ENCODE measurements around the gene EXO5. TPM values are rescaled to one million over a fixed set of nuclear protein-coding genes. Genes with fewer than 3 reads are reported as not detected.
A peak's percentile ranks its signal among the peaks of the same experiment; 100 is the strongest.
"Not testable (repeated sequence)": the region's sequence is repeated elsewhere in the genome, so short reads cannot be mapped to it uniquely, and the experiment has no call there.

The EXO5 gene
- polyA plus RNA-seq, 3 donors: 1.5 to 3.4 (median 2.6) TPM

GRCh38 chr1:40479156-40479555, 29.4 kb upstream of the EXO5 start:
- Mint-ChIP-seq H3K36me3 (peaks cover 44 to 49% of the 10 kb centered on the region in 2 donors), H3K9me3 (peaks cover 26 to 63% (median 56%) of the 10 kb centered on the region in 7 donors), H3K27me3 (ENCODE audit: low read depth in 3 of 3) (peaks cover 2% of the 10 kb centered on the region in 3 donors), H3K4me1 (peaks cover 22% of the 10 kb centered on the region), H3K27ac (no peak overlapping the region), H3K4me3 (no peak overlapping the region)
- intact Hi-C loops (cut with micrococcal nuclease): no loop called here
- Histone ChIP-seq H3K9me3 (replicated peaks in 1 of 2; ENCODE audit: control insufficient read depth in 1 of 2, insufficient read depth in 1 of 2, low read length in 2 of 2) (peaks cover 27 to 46% of the 10 kb centered on the region in 2 donors), H3K79me2 (ENCODE audit: insufficient read depth, low read length) (peaks cover 13% of the 10 kb centered on the region), H3K9ac (ENCODE audit: insufficient read depth, low read length, poor library complexity, severe bottlenecking) (no peak overlapping the region), H3K4me3 (replicated peaks in 1 of 3; ENCODE audit: low read depth in 2 of 3, low read length in 3 of 3) (no peak overlapping the region), H4K20me1 (ENCODE audit: insufficient read depth, low read length) (no peaks in the 10 kb centered on the region), H3K4me1 (ENCODE audit: control insufficient read depth in 1 of 2, insufficient read depth in 2 of 2, low read length in 2 of 2) (peaks cover 8 to 12% of the 10 kb centered on the region in 2 donors), H2AFZ (ENCODE audit: insufficient read depth, low read depth, low read length, poor library complexity, severe bottlenecking) (no peak overlapping the region), H3K27ac (ENCODE audit: low read depth in 1 of 2, low read length in 2 of 2) (no peak overlapping the region), H3K27me3 (ENCODE audit: control insufficient read depth in 2 of 2, insufficient read depth in 2 of 2, low read length in 2 of 2) (no peaks in the 10 kb centered on the region), H3K36me3 (replicated peaks in 1 of 2; ENCODE audit: control insufficient read depth in 1 of 2, insufficient read depth in 2 of 2, low read length in 2 of 2) (peaks cover 19 to 43% of the 10 kb centered on the region in 2 donors), H3K4me2 (replicated peaks; ENCODE audit: extremely low read depth, low read length, poor library complexity, severe bottlenecking) (no peak overlapping the region)
- DNase-seq: no peak
- no peak for TF ChIP-seq CTCF (IDR thresholded peaks at IDR 0.05)
- 97% methylated on average over 4 of the region's 4 CpGs for WGBS (ENCODE audit: insufficient coverage)

- Histone ChIP-seq H3K4me2 (replicated peaks; ENCODE audit: extremely low read depth, low read length, poor library complexity, severe bottlenecking) (no peak overlapping the region), H4K20me1 (ENCODE audit: insufficient read depth, low read length) (no peaks in the 10 kb centered on the region), H3K27ac (ENCODE audit: low read depth in 1 of 2, low read length in 2 of 2) (no peak overlapping the region), H3K9me3 (replicated peaks in 1 of 2; ENCODE audit: control insufficient read depth in 1 of 2, insufficient read depth in 1 of 2, low read length in 2 of 2) (peaks cover 49 to 90% of the 10 kb centered on the region in 2 donors), H3K4me1 (ENCODE audit: control insufficient read depth in 1 of 2, insufficient read depth in 2 of 2, low read length in 2 of 2) (no peaks in the 10 kb centered on the region), H3K9ac (ENCODE audit: insufficient read depth, low read length, poor library complexity, severe bottlenecking) (no peak overlapping the region), H2AFZ (ENCODE audit: insufficient read depth, low read depth, low read length, poor library complexity, severe bottlenecking) (no peak overlapping the region), H3K27me3 (ENCODE audit: control insufficient read depth in 2 of 2, insufficient read depth in 2 of 2, low read length in 2 of 2) (no peaks in the 10 kb centered on the region), H3K79me2 (ENCODE audit: insufficient read depth, low read length) (no peaks in the 10 kb centered on the region), H3K4me3 (replicated peaks in 1 of 3; ENCODE audit: low read depth in 2 of 3, low read length in 3 of 3) (peak overlapping the region in 1 of 3 experiments; percentile 17), H3K36me3 (replicated peaks in 1 of 2; ENCODE audit: control insufficient read depth in 1 of 2, insufficient read depth in 2 of 2, low read length in 2 of 2) (peaks cover 38 to 68% of the 10 kb centered on the region in 2 donors)
- intact Hi-C loops (cut with micrococcal nuclease): no loop called here
- no peaks in the 10 kb centered on the region for H3K4me1 Mint-ChIP-seq
- H3K9me3 Mint-ChIP-seq: peaks cover 54 to 87% (median 74%) of the 10 kb centered on the region in 7 donors
- WGBS (ENCODE audit: insufficient coverage): no CpG with 5 or more reads among the region's 4 CpGs
- no peak overlapping the region for H3K4me3 Mint-ChIP-seq
- TF ChIP-seq CTCF (IDR thresholded peaks at IDR 0.05): no peak
- H3K27me3 Mint-ChIP-seq (ENCODE audit: low read depth in 3 of 3): peaks cover 0 to 2% (median 0%) of the 10 kb centered on the region in 3 donors
- H3K27ac Mint-ChIP-seq: no peak overlapping the region
- peaks cover 52 to 69% of the 10 kb centered on the region in 2 donors for H3K36me3 Mint-ChIP-seq
- no peak for DNase-seq
Measured at GRCh38 chr1:40495315-40495903, 13.2 kb upstream of the EXO5 start.

GRCh38 chr1:40502651-40503050, 5.9 kb upstream of the EXO5 start:
- H3K4me1 Mint-ChIP-seq; H3K9ac ChIP-seq (ENCODE audit: insufficient read depth, low read length, poor library complexity, severe bottlenecking); H3K27me3 ChIP-seq (ENCODE audit: control insufficient read depth in 2 of 2, insufficient read depth in 2 of 2, low read length in 2 of 2); H4K20me1 ChIP-seq (ENCODE audit: insufficient read depth, low read length); H3K79me2 ChIP-seq (ENCODE audit: insufficient read depth, low read length); H3K27ac ChIP-seq (ENCODE audit: low read depth in 1 of 2, low read length in 2 of 2); H2AFZ ChIP-seq (ENCODE audit: insufficient read depth, low read depth, low read length, poor library complexity, severe bottlenecking); H3K4me1 ChIP-seq (ENCODE audit: control insufficient read depth in 1 of 2, insufficient read depth in 2 of 2, low read length in 2 of 2); intact Hi-C loops (cut with micrococcal nuclease); H3K4me3 Mint-ChIP-seq; H3K4me2 ChIP-seq (replicated peaks; ENCODE audit: extremely low read depth, low read length, poor library complexity, severe bottlenecking); H3K27me3 Mint-ChIP-seq (ENCODE audit: low read depth in 3 of 3): not testable (repeated sequence)
- H3K9me3 Mint-ChIP-seq: peaks cover 61 to 94% (median 89%) of the 10 kb centered on the region in 7 donors
- peak overlapping the region in 2 of 7 donors; percentile 14 to 68 for H3K27ac Mint-ChIP-seq
- peak in 2 of 3 donors; percentile 9 to 30 for DNase-seq
- peaks cover 11 to 45% of the 10 kb centered on the region in 2 donors for H3K36me3 Mint-ChIP-seq
- Histone ChIP-seq H3K9me3 (replicated peaks in 1 of 2; ENCODE audit: control insufficient read depth in 1 of 2, insufficient read depth in 1 of 2, low read length in 2 of 2) (peaks cover 77 to 90% of the 10 kb centered on the region in 2 donors), H3K4me3 (replicated peaks in 1 of 3; ENCODE audit: low read depth in 2 of 3, low read length in 3 of 3) (peak overlapping the region in 1 of 3 experiments; percentile 17), H3K36me3 (replicated peaks in 1 of 2; ENCODE audit: control insufficient read depth in 1 of 2, insufficient read depth in 2 of 2, low read length in 2 of 2) (peaks cover 0 to 11% of the 10 kb centered on the region in 2 donors)
- WGBS (ENCODE audit: insufficient coverage): 67% methylated on average over 3 of the region's 4 CpGs
